T-helper 2 cell treated with Interferon-gamma antibody and Interleukin-4, amounts not matched to agents 100 ng/mL and 5 ng/mL, for 36 hours (primary cell): ENCODE data around the gene MBOAT7. TPM values are rescaled to one million over a fixed set of nuclear protein-coding genes. Genes with fewer than 3 reads are reported as not detected.

Source experiments
- intact Hi-C: fragments of 100-400 bp; cut with micrococcal nuclease; formaldehyde crosslinking; loops from one replicate; pipeline ENCODE4 v1.15.1; 2023
- total RNA-seq: library from RNA; stranded (reverse); gene quantifications from 2 replicates; pipeline ENCODE4 v1.2.3, GENCODE V29; 2022

MBOAT7 gene
- total RNA-seq, 1 donor from 2014 or later = 115 TPM

DNA sequence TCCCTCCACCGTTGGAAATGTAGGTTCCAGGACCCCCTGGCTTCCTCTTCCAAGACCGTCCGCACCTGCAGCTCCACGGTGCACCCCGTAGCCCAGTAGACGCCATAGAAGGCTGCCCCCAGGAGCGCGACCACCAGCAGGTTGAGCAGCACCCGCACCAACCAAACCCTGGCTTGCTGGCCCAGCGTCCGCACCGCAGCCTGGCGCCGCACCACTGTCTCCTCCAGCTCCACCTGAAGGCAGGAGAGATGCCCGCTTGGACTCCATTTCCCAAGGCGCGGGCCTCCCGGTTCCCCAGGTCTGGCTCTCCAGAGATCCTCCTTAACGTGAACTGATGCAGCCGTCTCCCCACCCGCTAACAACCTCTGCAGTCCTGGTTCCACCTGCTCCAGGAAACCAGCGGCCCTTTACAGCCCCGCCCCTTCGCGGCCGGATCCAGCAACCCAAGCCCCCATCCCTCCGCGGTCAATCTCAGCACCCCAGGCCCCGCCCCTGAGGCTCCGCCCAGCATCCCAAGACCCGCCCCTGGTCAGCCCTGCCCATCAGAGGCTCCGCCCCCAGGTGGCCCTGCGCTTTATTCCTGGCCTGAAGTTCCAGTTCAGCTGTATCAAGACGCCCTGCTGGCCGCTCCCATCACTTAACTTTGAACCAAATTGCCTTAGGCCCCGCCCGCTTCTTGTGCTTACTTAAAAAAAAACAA, 24.9 kb downstream of the MBOAT7 start:
- intact Hi-C loops = loop anchor here (5.0 kb wide), 1 partner anchor 298 kb away; the partner anchor contains the start of gene LENG9

GRCh38 chr19:54162884-54163283, 26.5 kb downstream of the MBOAT7 start:
- intact Hi-C loops = loop anchor here (1.0 to 5.0 kb wide), 2 partner anchors 27 to 299 kb away; partner anchors contain the start of gene LENG9

DNA sequence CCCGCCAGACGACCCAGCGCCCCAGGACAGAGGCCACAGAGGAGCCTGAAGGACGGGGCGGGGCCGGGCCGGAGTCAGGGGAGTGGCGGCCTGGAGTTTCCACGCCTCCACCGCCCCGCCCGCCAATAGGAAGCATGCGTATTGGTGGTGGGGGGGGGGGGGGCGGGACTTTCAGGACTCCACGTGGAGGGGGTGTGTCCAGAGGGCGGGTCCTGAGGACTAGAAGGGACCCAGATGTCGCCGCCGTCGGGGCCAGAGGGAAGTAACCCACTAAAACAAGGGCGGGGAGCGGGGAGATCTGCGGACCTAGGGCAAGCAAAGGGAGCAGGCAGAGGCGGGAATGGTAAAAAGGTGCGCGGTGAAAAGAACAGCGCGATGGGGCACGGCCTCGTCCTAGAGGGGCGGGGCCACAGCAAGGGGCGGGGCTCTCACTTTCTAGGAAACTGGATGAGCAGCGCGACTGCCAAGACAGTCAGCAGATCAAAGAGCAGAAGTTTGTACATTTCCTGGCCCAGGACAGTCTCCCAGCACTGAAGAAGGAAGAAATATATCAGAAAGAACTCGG, 27.1 kb downstream of the MBOAT7 start:
- intact Hi-C loops = loop anchor here (1.0 to 5.0 kb wide), 2 partner anchors 28 to 300 kb away; partner anchors contain the start of gene LENG9

- intact Hi-C loops = loop anchor here (5.0 kb wide), 1 partner anchor 301 kb away; the partner anchor contains the start of gene LENG9
Observed at GRCh38 chr19:54160854-54161253, 28.5 kb downstream of the MBOAT7 start.

DNA sequence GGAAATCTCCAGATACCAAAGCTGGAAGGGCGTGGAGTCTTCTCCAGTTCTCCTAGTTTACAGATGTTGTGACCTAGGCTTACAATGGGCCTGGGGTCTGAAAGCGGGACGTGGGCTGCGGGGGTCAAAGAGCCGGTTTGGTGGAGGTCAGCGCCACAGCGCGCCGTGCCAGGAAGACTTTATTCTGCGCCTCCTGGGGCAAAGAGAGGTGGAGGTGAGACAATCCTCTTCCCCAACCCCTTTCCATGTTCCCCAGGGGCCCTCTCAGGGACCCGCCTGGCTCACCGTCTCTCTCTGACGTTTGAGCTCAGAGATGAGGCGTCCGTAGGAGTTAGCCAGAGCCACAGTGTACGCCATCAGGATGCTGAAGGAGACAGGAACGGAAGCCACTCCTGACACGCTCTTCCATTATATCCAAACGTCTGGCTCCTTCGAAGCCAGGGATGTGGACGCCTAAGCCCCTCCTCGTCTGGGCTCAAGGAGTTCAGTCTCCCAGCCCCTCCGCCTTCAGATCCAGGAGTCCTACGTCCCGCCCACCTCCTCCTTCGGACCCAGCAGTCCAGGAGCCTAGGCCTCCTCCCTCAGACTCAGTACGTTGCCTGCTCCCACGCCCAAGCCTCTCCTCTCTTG, 29.1 kb downstream of the MBOAT7 start:
- intact Hi-C loops = loop anchor here (5.0 kb wide), 1 partner anchor 302 kb away; the partner anchor contains the start of gene LENG9

- intact Hi-C loops = loop anchor here (1.0 to 5.0 kb wide), 7 partner anchors 22 to 303 kb away; partner anchors contain the start of genes CNOT3, LENG8, LENG9 and MBOAT7
Observed at GRCh38 chr19:54159352-54160181, 29.8 kb downstream of the MBOAT7 start, which contains the start of gene LENG1. Gene LENG1, minus strand, starts transcription at chr19:54159721. Its CDS starts 26 bp downstream, at chr19:54159695.

DNA sequence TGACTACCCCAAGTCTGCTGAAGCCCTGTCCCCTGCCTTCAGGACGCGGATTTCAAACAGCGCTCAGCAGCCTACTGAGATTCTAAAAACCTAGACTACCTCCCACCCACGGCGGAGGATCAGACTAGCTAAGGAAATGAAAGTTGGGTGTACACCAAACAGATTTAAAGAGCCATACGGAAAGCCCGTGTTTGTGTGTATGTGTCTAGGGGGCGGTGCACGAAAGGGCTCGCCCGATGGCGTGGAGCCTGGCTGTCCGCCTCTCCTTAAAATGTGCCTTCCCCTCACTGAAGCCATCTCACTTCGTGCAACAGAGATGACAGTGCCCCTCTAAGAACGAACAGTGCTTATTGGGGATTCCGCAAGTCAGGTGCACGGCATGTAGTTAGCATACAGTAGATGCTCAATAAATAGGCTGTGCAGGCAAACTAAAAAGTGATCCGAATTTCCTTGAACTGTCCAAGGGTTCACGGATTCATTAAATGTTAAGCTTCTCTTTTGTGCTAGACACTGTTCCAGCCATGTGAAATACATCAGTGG, 30.5 kb downstream of the MBOAT7 start:
- intact Hi-C loops = loop anchor here (1.0 to 2.0 kb wide), 6 partner anchors 22 to 290 kb away; partner anchors contain the start of genes CNOT3, LENG8, MBOAT7 and NDUFA3

GRCh38 chr19:54156953-54157352, 32.4 kb downstream of the MBOAT7 start:
- intact Hi-C loops = no loop called here

- intact Hi-C loops = no loop called here
Observed at GRCh38 chr19:54156490-54156889, 32.9 kb downstream of the MBOAT7 start.

GRCh38 chr19:54155694-54156093, 33.7 kb downstream of the MBOAT7 start:
- intact Hi-C loops = no loop called here

DNA sequence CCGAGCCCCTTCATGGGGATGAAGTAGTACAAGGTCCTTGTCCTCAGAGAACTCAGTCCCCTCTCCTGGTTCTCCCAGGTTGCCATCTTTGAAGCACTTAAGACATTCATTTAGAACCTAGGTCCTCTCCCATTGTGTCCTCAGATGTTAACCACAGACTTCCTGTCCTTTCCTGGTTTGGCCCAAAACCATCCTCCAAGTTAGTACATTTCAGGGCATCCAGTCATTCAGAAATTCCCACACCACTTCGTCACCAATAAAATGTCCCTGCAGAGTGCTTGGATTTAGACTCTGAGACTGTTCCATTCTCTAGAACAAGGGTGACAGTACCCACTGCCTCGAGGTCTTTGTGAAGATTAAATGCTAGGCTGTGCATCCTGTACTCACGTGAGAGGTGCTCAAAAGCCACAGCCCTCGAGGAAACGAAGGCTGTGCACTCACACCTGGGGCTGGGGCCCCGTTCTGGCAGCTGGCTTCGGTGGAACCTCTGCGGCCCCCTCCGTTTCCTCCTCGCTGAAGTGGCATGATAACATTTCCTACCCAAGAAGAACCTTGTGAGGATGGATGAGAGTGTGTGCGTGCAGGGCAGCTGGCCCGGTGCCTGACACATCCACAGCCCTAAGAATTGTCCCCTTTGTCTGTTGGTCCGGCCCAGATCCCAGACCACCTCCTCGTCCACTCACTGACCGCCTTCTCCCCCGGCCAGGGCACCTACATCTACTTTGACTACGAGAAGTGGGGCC, 34.6 kb downstream of the MBOAT7 start:
- intact Hi-C loops = no loop called here

- intact Hi-C loops = no loop called here
Observed at GRCh38 chr19:54153731-54154326, 35.6 kb downstream of the MBOAT7 start.

- intact Hi-C loops = no loop called here
Observed at GRCh38 chr19:54152878-54153524, 36.4 kb downstream of the MBOAT7 start.

DNA sequence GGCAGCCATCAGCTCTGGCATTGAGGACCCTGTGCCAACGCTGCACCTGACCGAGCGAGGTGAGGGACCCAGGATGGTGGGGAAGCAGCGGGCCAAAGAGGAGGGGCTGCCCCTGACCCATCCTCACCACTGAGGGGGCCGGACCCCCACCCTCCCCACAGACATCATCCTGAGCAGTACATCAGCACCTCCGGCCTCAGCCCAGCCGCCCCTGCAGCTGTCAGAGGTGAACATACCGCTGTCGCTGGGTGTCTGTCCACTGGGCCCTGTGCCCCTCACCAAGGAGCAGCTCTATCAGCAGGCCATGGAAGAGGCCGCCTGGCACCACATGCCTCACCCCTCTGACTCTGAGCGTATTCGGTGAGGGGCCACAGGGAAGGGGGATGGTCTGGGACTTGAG, 37.1 kb downstream of the MBOAT7 start:
- intact Hi-C loops = no loop called here

DNA sequence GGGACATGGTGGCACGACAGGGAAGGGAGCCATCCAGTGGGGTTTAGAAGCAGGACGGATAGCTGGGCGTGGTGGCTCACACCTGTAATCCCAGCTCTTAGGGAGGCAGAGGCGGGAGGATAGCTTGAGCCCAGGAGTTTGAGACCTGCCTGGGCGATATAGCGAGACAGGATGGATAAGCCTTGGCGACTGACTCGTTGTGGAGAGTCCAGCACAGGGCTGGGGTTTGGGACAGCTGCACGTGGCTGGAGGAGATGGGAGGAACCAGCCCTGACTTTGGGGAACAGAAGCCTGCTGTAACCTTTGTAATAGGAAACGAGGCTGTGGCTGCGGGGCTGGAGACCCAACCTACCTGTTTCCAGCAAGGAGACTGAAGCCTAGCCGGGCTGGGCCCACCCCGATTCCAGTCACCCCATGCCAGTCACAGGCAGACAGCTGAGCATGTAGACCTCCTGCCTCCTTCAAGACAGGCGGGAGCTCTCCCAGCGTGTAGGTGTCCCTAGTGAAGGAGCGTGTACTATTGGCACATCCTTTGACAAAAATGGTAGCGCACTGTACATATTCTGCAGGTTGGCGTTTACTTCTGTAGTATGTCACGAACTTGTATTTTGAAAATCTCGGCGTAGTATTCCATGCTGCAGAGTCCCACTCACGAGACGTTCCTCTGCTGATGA, 37.9 kb downstream of the MBOAT7 start:
- intact Hi-C loops = no loop called here

DNA sequence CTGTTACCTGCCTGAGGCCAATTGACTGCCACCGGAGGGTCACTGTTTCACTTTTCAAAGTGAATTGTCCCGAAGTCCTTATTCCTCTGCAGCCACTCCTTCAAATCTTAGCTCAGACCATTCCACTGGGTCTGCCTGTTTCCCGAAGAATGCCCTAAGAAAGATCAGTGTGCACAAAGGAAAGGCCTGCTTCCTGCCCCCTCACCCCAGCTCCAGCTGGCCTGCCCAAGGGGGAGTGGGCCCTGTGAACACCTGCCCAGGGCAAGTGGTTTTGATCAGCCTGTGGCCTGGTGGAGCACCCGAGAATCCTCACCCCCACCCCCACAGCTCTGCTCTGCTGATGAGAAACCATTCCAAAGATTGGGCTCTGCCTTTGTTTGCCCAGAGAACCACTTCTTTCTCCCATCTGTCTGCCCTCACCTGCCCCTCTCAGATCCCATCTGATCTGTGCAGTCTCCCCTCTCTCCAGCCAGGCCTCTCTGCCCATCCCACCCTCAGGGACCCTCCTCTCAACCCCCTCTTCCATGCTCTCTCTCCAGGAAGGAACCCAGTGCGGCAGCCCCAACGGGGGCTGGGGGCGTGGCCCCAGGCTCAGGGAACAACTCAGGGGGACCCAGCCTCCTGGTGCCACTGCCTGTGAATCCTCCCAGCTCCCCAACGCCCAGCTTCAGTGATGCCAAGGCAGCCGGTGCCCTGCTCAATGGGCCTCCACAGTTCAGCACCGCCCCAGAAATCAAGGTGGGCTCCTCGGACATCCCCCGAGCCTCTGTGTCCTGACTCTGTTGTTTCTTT, 40.2 kb downstream of the MBOAT7 start:
- intact Hi-C loops = no loop called here

DNA sequence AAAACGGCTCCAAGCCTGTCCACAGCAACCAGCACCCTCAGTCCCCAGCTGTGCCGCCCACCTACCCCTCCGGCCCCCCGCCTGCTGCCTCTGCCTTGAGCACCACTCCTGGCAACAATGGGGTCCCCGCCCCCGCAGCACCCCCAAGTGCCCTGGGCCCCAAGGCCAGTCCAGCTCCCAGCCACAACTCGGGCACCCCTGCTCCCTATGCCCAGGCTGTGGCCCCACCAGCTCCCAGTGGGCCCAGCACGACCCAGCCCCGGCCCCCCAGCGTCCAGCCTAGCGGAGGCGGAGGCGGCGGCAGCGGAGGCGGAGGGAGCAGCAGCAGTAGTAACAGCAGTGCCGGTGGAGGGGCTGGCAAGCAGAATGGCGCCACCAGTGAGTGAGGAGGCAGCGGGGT, 41.2 kb downstream of the MBOAT7 start:
- intact Hi-C loops = no loop called here

DNA sequence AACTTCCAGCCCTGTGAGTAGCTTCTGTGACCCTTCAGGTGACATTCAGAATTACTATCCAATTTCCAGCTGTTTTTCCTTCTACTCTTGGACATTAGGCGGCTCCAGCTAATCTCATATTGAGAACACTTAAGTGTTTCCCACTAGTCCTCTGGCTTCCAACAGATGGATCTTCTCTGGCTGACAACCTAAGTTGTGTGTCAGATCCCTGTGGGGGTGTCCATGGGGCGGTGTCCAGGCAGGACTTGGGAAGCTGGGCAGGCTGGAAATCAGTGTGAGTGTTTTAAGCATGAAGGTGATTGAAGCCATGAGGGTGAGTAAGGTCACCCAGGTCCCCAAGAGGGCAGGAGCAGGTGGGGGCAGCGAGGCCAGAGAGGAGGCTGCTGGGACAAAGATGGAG, 41.7 kb downstream of the MBOAT7 start:
- intact Hi-C loops = no loop called here
